ENCODE data around the gene RNF26.

The RNF26 gene

GRCh38 chr11:119316016-119316728 lies 18.2 kb upstream of the RNF26 start:
- DNase-seq, result no peak

DNA sequence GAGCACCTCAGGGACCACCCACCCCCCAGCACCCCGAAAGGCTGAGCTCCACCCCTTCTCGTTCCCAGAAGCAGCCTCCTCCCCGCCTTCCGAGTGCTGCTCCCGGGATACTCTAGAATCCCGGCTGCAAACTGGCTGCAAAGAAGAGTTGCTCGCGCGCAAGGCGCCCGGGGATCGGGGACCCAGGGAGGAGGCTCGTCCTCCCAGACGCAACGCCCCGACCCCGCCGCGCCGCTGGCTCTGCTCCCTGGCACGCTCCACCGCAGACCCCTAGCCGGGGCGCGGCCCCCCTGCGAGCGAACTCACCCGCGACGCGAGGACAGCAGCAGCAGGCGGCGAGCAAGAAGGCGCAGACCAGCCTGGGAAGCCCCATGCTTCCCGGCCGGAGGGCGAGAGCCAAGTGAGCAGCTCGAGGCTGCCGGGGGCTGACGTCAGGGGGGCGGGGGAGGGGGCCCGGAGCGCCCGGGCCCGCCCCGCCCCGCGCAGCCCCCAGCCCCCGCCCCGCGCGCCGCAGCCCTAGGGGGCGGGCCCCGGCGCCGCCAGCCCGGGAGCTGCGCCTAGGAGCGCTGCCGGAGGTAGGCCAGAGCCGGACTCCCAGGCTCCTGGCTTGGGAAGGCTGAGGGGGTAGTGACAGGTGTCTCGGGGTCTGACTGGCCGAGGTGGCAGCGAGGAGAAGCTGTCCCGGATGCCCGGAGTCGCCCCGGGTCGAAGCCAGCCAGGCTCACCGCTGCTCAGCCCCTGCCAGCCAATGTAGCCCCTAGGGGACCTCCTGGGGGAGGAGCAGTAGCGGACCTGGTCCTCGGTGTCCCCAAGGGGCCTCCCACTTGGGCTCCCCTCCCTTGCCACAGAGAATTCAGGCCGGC lies 17.4 kb upstream of the RNF26 start, which contains the start of gene MCAM:
TSS of gene MCAM (minus strand) at position 402 of the 863 bp plus-strand sequence. CDS start at position 373, 29 bp downstream.
- DNase-seq, result no peak

GRCh38 chr11:119317592-119318239 lies 16.6 kb upstream of the RNF26 start:
- DNase-seq, result no peak

- DNase-seq, result peak; percentile 35
Observed at GRCh38 chr11:119318240-119319135, 15.8 kb upstream of the RNF26 start.

DNA sequence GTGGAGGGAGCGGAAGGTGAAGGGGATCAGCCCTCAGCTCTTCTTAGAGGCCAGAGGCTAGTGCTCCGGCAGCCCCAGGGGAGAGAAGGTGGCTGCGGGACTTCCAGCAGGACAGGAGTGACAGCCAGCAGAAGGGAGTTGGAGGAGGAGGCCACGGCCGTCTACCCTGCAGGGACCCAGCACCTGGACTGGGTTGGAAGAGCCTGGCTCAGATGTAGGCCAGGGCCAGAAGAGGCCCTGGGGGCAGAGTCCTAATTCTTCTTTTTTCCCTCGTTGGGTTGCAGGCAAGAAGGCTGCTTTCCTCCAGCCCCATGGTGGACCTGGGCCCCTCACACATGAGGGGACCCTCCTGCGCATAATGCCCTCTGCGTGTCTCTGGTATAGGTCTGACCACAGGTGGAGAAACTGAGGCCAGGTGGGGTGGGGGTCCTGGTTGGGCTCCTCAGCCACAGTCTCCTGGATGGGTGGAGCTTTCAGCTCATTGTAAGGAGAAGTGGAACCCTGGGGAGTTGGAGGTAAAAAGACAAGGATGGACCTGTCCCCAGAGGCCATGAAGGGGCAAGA lies 15.1 kb upstream of the RNF26 start:
- DNase-seq, result no peak

DNA sequence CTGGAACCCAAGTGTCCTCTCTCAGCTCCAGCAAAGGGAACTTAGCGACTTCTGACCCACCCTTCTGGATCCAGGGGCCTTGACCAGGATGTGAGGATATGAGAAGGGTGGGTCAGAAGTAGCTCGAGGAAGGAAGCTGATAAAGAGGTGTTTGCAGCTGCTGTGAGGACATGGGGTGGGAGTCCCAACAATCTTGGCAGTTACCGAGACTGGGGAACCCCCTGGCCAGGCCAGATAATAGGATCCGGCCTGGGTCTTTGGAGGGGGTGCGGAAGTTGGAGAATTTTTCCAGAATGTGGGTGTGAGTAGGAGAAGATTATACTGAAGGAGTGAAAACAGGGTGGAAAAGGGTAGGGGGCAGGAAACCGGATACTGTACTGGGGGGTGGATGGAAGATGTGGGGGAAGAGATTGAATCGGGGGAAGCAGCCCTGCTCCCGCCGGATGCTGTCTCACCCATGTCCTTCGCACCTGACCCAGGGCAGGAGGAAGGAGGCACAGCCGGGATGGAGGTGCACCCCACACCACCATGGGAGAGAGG lies 14.6 kb upstream of the RNF26 start:
- DNase-seq, result no peak

DNA sequence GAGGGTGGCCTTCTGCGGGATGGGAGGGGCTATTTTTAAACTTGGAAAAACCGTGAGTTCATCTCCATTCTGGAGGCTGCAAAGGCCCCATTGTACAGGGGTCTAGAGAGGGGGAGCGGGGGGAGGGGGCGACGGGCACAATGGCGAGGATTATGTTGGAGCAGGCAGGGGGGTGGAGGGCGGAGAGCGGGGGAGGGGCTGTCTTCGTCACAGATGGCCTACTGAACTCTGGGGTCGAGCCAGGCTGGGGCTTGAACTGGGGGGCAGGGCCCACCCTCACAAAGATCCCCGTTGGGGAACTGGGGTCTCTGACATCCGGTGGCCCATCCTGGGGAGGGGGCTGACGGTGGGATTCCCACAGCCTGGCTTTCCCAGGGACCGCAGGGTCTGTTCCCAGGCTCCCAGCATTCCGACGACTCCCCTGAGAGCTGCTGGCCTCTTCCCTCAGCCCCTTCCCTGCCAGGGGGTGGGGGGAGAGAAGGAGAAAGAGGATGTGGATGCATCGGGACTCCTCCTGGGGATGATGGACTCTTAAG lies 14.0 kb upstream of the RNF26 start:
- no peak for DNase-seq

GRCh38 chr11:119320776-119321524 lies 13.4 kb upstream of the RNF26 start:
- DNase-seq, result peak; percentile 68

DNA sequence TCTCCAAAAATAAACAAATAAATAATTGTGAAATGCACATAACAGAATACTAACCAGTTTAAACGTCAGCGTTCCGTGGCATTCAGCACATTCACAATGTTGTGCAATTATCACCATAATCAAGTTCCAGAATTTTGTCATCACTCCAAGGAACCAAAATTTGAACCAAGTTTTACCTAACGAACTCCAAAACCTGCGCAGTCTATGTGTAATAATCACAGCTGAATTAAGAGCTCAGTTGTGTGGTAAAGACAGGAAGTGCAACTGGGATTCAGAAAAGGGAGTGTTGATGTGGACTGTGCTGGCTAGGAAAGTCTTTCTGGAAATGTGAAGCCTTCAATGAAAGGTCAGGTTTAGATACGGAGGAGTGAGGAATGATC lies 12.0 kb upstream of the RNF26 start:
- DNase-seq, result no peak

GRCh38 chr11:119322921-119323531 lies 11.3 kb upstream of the RNF26 start:
- DNase-seq, result no peak

GRCh38 chr11:119323532-119324033 lies 10.7 kb upstream of the RNF26 start:
- peak; percentile 88 for DNase-seq

GRCh38 chr11:119324189-119324588 lies 10.1 kb upstream of the RNF26 start:
- DNase-seq, result no peak

GRCh38 chr11:119329320-119329719 lies 5.0 kb upstream of the RNF26 start:
- no peak for DNase-seq

GRCh38 chr11:119330237-119330636 lies 4.1 kb upstream of the RNF26 start:
- DNase-seq, result no peak

DNA sequence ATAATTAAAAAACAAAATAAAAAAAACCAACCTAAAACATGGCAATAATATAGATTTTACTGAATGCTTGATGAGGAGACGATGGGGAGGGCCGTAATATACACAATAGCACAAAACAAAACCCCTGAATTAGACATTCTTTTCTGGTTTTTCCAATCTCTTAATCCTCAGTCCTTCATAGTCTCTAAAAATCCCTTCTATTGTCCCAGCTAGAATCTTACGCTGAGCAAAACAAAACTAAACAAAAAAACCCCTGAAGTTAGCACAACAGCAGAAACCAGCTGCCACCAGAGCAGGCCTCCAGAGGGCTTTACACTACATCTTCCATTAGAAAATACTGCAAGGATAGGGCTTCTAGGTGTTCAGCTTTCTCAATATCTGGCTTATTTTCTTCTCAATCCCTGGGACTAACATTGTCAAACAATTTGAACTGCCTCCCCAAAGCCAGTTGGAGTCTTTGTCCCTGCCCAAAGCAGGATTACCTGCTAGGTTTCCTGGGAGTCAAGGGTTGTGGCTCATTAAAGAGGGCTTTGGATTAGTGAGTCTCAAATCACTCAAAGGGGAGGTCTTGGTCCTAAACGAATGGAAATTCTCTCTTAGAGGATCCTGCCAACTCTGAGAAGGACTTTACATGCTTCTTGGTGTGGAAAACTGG lies 2.1 kb upstream of the RNF26 start:
- no peak for DNase-seq

- DNase-seq, result no peak
Observed at GRCh38 chr11:119335091-119335654, 846 bp downstream of the RNF26 start.

DNA sequence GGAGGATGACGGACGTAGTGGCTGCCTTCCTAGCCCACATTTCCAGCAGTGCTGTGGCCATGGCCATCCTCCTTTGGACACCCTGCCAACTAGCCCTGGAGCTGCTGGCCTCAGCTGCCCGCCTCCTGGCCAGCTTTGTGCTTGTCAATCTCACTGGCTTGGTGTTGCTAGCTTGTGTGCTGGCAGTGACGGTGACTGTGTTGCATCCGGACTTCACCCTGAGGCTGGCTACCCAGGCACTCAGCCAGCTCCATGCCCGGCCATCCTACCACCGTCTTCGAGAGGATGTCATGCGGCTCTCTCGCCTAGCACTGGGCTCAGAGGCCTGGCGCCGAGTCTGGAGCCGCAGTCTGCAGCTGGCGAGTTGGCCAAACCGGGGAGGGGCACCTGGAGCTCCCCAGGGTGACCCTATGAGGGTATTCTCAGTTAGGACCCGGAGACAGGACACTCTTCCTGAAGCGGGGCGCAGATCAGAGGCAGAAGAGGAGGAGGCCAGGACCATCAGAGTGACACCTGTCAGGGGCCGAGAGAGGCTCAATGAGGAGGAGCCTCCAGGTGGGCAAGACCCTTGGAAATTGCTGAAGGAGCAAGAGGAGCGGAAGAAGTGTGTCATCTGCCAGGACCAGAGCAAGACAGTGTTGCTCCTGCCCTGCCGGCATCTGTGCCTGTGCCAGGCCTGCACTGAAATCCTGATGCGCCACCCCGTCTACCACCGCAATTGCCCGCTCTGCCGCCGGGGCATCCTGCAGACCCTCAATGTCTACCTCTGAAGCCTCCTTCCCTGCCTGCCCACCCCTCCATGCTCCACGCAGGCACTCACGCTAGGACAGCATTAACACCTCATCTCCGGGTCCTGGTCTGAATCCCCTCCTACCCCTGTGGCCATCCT lies 1.6 kb downstream of the RNF26 start:
- no peak for DNase-seq
